Cortex of kidney (tissue), 1 donor: Measurements from ENCODE around the gene RASAL1.

ENCODE experiments used
- DNase-seq: peaks from one replicate; lab custom pipeline; 2025; lab: John Stamatoyannopoulos, UW

The RASAL1 gene

GRCh38 chr12:113135178-113136127 lies at the start of gene RASAL1:
TSS of gene RASAL1 (minus strand) at chr12:113135761. CDS start at chr12:113135462, 299 bp downstream.
- no peak for DNase-seq

GRCh38 chr12:113184900-113185179 lies 49.3 kb upstream of the RASAL1 start:
- DNase-seq, result no peak

GRCh38 chr12:113184098-113184899 lies 48.7 kb upstream of the RASAL1 start:
- DNase-seq, result no peak

GRCh38 chr12:113183030-113183589 lies 47.5 kb upstream of the RASAL1 start:
- DNase-seq, result no peak

- DNase-seq, result no peak
Observed at GRCh38 chr12:113181975-113182374, 46.4 kb upstream of the RASAL1 start.

GRCh38 chr12:113180333-113180732 lies 44.8 kb upstream of the RASAL1 start:
- DNase-seq, result no peak

GRCh38 chr12:113179023-113179422 lies 43.5 kb upstream of the RASAL1 start:
- DNase-seq, result no peak

- no peak for DNase-seq
Observed at GRCh38 chr12:113174461-113175384, 39.2 kb upstream of the RASAL1 start.

- no peak for DNase-seq
Observed at GRCh38 chr12:113173081-113173698, 37.6 kb upstream of the RASAL1 start.

- no peak for DNase-seq
Observed at GRCh38 chr12:113172185-113172584, 36.6 kb upstream of the RASAL1 start.

GRCh38 chr12:113171543-113171942 lies 36.0 kb upstream of the RASAL1 start:
- no peak for DNase-seq

GRCh38 chr12:113170926-113171325 lies 35.4 kb upstream of the RASAL1 start:
- no peak for DNase-seq

- DNase-seq, result no peak
Observed at GRCh38 chr12:113170457-113170856, 34.9 kb upstream of the RASAL1 start.

GRCh38 chr12:113169697-113170096 lies 34.1 kb upstream of the RASAL1 start:
- no peak for DNase-seq

GRCh38 chr12:113167868-113168267 lies 32.3 kb upstream of the RASAL1 start:
- no peak for DNase-seq

- no peak for DNase-seq
Observed at GRCh38 chr12:113165521-113166450, 30.2 kb upstream of the RASAL1 start.

GRCh38 chr12:113164014-113164413 lies 28.5 kb upstream of the RASAL1 start:
- DNase-seq, result no peak

- DNase-seq, result no peak
Observed at GRCh38 chr12:113163030-113163360, 27.4 kb upstream of the RASAL1 start.

- DNase-seq, result no peak
Observed at GRCh38 chr12:113162102-113163029, 26.8 kb upstream of the RASAL1 start.
